ENCODE measurements around the gene XYLT2. TPM values are rescaled to one million over a fixed set of nuclear protein-coding genes. Genes with fewer than 3 reads are reported as not detected.

Gene XYLT2
- total and polyA plus RNA-seq, 2 experiments from 2014 or later: 14.2 to 44.9 TPM

GRCh38 chr17:50347894-50348291 is 2.0 kb downstream of the XYLT2 start (continued):
- no peak for TF ChIP-seq REST (IDR thresholded peaks at IDR 0.05; ENCODE audit: unreplicated experiment)
- no peak for TF ChIP-seq ZNF331 (CRISPR knock-in tag; IDR thresholded peaks at IDR 0.05; ENCODE audit: low read depth)
- no peak for TF ChIP-seq JUNB (IDR thresholded peaks at IDR 0.05; ENCODE audit: unreplicated experiment)
- no peak for TF ChIP-seq CTCF (conservative IDR thresholded peaks at IDR 0.05; ENCODE audit: low read depth in 2 of 2)
- no peak for TF ChIP-seq STAT1 (IDR thresholded peaks at IDR 0.05; ENCODE audit: unreplicated experiment)
- no peak for TF ChIP-seq EZH2phosphoT487 (IDR thresholded peaks at IDR 0.05; ENCODE audit: unreplicated experiment)

GRCh38 chr17:50348522-50349242 is 2.8 kb downstream of the XYLT2 start:
- H3K9me3 Mint-ChIP-seq: no peaks in the 10 kb centered on the region; the same call in 2 of the 3 replicates
- ATAC-seq (no peak), DNase-seq (ENCODE audit: low spot score) (no peak)
- peak overlapping the region; percentile 98 for H3K4me2 ChIP-seq
- peaks cover 6% of the 10 kb centered on the region; the same call in 1 of the 2 replicates for H4K20me1 ChIP-seq (replicated peaks; ENCODE audit: insufficient read depth)
- H3K79me2 ChIP-seq (replicated peaks; ENCODE audit: insufficient read depth): peaks cover 29% of the 10 kb centered on the region
- no peaks in the 10 kb centered on the region for H3K9me2 ChIP-seq (ENCODE audit: insufficient read depth)
- peaks cover 15% of the 10 kb centered on the region; the same call in 1 of the 2 replicates for H3K27me3 ChIP-seq (ENCODE audit: insufficient read depth)
- H3F3A ChIP-seq (replicated peaks; ENCODE audit: low read depth): no peaks in the 10 kb centered on the region
- H3K27me3 Mint-ChIP-seq (ENCODE audit: insufficient read depth, low read depth, poor library complexity): peaks cover 28% of the 10 kb centered on the region
- no peak overlapping the region for H2AFZ ChIP-seq
- peaks cover 37% of the 10 kb centered on the region for H3K4me1 Mint-ChIP-seq
- peaks cover 10% of the 10 kb centered on the region for H3K36me3 Mint-ChIP-seq (ENCODE audit: low read depth)
- H3K27ac ChIP-seq (ENCODE audit: low read depth): no peak overlapping the region
- 0 out of 2 replicates have a peak overlapping the region, but pooled peaks have one; percentile 40 for H3K27ac Mint-ChIP-seq
- H3K4me1 ChIP-seq (ENCODE audit: insufficient read depth): peaks cover 18% of the 10 kb centered on the region
- no peaks in the 10 kb centered on the region for H3K36me3 ChIP-seq (ENCODE audit: insufficient read depth)
- no peak overlapping the region for H3K4me3 ChIP-seq
- peak overlapping the region; percentile 17; the same call in 1 of the 3 replicates for H3K4me3 Mint-ChIP-seq
- TF ChIP-seq STAT1 (IDR thresholded peaks at IDR 0.05; ENCODE audit: unreplicated experiment) (no peak), ZNF114 (CRISPR knock-in tag; IDR thresholded peaks at IDR 0.05) (no peak), JUNB (IDR thresholded peaks at IDR 0.05; ENCODE audit: unreplicated experiment) (no peak), ZNF462 (CRISPR knock-in tag; IDR thresholded peaks at IDR 0.05) (no peak)
